Neural progenitor cell (in vitro differentiated cells): Measurements from ENCODE around the gene MCRIP1.

Experiments used
- CTCF ChIP-seq: fragments of 200-600 bp; sonication (generic); IDR thresholded peaks from 2 replicates; pipeline ENCODE4 v1.5.1; 2017; ENCODE audit warnings: antibody characterized with exemption, mild to moderate bottlenecking
- EZH2phosphoT487 ChIP-seq: fragments of 200-600 bp; sonication (generic); IDR thresholded peaks from 2 replicates; pipeline ENCODE4 v1.6.1; 2017; ENCODE audit warnings: antibody characterized with exemption

DNA sequence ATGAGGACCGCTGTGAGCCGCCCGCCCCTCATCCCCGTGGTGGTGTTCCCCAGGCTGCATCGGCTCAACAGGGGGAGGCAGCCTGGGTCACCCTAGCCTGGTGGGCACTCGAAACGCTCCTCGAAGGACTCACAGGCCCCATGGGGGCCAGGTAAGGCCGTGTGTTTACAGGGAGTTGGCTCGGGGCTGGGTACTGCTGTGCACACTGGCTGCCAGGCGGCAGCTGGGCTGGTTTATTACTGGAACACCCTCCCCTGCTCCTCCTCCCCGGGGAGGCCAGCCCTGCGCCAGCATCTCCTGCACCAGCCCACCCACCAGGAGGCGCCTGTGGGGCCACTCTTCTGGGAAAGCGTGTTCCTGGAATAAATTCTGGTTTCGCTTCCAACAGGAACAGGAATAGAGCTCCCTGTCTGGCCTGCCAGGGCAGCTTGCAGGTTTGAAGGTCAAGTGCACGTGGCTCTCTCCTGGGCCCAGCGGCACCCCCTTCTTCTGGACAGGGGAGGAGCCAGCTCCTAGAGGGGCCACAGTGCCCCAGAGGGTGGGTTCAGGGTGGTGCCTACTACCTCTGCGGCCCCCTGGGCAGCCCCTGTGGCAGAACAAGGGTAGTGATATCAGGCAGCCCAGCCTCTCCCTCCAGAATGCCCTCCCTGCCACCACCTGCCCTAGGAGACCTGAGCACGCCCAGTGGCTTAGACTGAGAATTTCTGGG is 11.3 kb downstream of the MCRIP1 start:
- no peak for TF ChIP-seq EZH2phosphoT487
- TF ChIP-seq CTCF: peak; percentile 31
